Middle frontal gyrus (tissue), 1 donor: ENCODE measurements around the gene HEBP1.
A peak's percentile ranks its signal among the peaks of the same experiment; 100 is the strongest.
"Not testable (repeated sequence)": the region's sequence is repeated elsewhere in the genome, so short reads cannot be mapped to it uniquely, and the experiment has no call there.

ENCODE experiments used
- DNase-seq: peaks from one replicate; pipeline ENCODE4 v3.0.0-alpha.2; 2015; ENCODE audit warnings: low spot score; ENCODE audit errors: extremely low spot score

HEBP1 gene

DNA sequence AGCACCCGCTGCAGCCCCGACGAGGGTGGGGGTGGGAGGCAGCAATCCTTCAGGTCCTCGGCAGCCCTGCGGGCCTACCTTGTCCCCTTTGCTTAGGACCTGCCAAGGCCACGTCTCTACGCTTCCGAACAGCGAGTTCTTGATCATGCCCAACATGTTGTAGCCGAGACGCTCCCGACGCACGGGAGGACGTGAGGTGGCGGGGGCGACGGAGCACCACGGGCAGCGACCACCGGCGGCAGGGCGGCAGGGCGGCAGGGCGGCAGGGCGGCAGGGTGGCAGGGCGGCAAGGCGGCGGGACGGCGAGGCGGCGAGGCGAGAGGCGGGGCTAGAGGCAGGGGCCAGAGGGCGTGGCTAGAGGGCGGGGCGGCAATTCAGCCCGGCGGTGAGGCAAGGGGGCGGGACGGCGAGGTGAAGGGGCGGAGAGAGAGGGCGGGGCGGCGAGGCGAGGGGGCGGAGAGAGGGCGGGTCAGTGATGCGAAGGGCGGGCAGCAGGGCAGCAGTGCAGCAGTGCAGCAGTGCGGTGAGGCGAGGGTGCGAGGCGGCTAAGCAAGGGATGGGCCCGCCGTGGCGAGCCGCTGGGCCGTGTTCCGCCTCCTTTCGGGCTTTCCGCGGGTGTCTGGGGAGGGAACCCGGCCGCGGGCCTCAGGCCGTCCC, at the start of gene HEBP1:
HEBP1 (minus strand) TSS at position 307 of the 657 bp plus-strand sequence; CDS start at position 156, 151 bp downstream.
- peak; percentile 80 for DNase-seq

GRCh38 chr12:13049816-13050215, 49.8 kb upstream of the HEBP1 start:
- DNase-seq, result no peak

GRCh38 chr12:13046964-13047363, 46.9 kb upstream of the HEBP1 start:
- no peak for DNase-seq

GRCh38 chr12:13045816-13046215, 45.8 kb upstream of the HEBP1 start:
- DNase-seq, result no peak

GRCh38 chr12:13044906-13045299, 44.8 kb upstream of the HEBP1 start:
- DNase-seq, result no peak

GRCh38 chr12:13044002-13044905, 44.2 kb upstream of the HEBP1 start, which contains the start of gene FAM234B:
FAM234B (plus strand) TSS chr12:13044381; CDS start chr12:13044404, 23 bp downstream.
- DNase-seq, result peak; percentile 55

- no peak for DNase-seq
Measured at GRCh38 chr12:13042666-13043230, 42.7 kb upstream of the HEBP1 start.

DNA sequence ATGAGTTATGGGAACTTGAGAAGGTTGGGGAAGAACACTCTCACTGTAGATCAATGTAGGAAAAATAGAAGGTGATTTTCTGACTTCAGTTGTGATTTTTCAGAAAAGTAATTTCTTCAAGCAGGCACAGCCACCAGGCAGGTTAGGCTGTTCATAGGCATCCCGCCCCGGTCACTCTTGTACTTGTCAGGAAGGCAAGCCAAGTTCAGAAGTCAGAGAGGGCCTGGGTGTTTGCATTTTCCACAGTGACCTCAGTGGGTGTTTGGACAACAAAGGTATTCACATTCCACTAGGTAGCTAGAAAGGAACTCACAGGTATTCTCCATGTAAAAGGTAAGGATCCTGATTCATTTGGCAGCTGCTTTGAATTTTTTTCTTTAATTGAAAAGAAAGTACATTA, 41.2 kb upstream of the HEBP1 start:
- DNase-seq, result no peak

GRCh38 chr12:13039328-13039956, 39.4 kb upstream of the HEBP1 start:
- no peak for DNase-seq

GRCh38 chr12:13038491-13039161, 38.6 kb upstream of the HEBP1 start:
- DNase-seq, result no peak

DNA sequence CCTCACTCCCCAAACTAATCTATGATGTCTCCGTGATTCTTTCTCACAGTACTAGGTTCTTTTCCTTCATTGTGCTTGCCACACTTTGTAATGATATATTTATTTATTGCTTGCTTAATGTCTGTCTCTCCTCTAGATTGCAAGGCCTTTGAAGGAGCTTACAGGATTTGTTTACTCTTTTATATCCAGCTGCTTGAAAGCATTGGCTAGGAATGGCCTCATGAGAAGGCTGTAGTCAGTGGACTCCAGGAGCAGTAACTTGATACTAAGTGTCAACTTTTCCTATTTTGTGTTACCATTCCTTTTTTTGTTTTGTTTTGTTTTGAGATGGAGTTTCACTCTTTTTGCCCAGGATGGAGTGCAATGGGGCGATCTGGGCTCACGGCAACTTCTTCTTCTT, 36.8 kb upstream of the HEBP1 start:
- DNase-seq, result no peak

DNA sequence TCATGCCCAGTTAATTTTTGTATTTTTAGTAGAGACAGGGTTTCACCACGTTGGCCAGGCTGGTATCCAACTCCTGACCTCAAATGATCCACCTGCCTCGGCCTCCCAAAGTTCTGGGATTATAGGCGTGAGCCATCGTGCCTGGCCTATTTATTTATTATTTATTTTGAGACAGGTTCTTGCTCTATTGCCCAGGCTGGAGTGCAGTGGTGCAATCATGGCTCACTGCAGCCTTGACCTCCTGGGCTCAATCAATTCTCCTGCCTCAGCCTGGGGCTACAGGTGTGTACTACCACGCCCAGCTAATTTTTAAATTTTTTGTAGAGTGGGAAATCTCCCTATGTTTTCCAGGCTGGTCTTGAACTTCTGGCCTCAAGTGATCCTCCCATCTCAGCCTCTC, 35.3 kb upstream of the HEBP1 start:
- not testable (repeated sequence) for DNase-seq

DNA sequence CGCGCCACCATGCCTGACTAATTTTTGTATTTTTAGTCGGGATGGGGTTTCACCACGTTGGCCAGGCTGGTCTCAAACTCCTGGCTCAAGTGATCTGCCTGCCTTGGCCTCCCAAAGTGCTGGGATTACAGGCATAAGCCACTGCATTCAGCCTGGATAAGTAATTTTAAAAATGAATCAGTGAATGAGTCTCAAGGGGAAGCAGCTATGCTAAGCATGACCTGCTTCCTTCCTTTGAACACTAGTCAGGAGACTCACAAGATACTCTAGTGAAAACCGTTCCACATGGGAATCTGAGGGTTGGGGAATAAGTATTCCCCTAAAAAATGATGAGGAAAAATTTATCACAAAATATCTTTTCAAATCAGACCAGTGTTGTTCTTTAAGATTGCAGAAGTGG, 33.4 kb upstream of the HEBP1 start:
- no peak for DNase-seq

GRCh38 chr12:13032164-13032563, 32.1 kb upstream of the HEBP1 start:
- DNase-seq, result no peak

- no peak for DNase-seq
Measured at GRCh38 chr12:13030541-13031291, 30.7 kb upstream of the HEBP1 start.

GRCh38 chr12:13028825-13029570, 28.9 kb upstream of the HEBP1 start:
- DNase-seq, result no peak

DNA sequence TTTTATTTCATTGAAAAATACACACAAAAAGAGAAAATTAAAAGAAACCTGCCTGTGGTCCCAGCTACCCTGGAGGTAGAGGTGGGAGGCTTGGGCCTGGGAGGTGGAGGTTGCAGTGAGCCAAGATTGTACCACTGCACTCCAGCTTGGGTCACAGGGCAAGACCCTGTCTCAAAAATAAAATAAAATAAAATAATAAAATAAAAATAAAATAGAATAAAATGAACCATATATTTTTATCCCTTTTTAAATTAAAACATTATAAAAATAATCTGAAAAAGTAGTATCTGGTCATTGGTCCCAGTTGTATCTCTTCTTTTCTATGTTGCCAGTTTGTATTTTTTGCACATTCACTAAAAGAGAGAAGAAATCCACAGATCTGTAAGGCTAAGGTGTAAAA, 27.4 kb upstream of the HEBP1 start:
- DNase-seq, result no peak

GRCh38 chr12:13027032-13027431, 27.0 kb upstream of the HEBP1 start:
- DNase-seq, result no peak

- DNase-seq, result no peak
Measured at GRCh38 chr12:13026286-13026685, 26.2 kb upstream of the HEBP1 start.

DNA sequence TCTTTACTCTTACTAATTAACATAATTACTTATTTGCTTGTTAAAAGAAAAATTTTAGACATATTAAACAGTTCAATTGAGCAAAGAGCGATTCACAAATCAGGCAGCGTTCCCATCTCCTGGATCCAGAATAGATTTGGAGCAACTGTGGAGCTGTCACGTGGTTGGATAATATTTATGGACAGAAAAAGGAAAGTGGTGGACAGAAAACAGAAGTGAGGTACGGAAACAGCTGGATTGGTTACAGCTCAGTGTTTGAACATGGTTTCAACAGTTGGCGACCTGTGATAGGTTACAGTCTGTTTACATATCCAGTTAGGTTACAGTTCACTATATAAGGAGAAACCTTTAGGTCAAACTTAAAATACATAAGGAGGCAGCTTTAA, 24.5 kb upstream of the HEBP1 start:
- no peak for DNase-seq
